ENCODE data around the gene IFNL1.

DNA sequence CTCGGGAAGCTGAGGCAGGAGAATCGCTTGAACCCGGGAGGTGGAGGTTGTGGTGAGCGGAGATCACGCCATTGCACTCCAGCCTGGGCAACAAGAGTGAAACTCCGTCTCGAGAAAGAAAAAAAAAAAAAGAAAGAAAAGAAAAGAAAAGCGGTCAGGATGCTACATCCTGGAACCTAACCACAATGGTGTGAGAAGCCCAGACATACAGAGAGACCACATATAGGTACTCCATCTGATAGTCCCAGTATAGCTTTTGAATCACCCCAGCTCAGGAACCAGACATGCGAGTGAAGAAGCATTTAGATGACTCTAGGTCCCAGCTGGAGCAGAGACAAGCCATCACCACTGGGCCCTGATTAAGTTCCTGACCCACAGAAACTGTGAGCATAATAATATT is 3.2 kb downstream of the IFNL1 start:
- TF ChIP-seq, protein P1, sequence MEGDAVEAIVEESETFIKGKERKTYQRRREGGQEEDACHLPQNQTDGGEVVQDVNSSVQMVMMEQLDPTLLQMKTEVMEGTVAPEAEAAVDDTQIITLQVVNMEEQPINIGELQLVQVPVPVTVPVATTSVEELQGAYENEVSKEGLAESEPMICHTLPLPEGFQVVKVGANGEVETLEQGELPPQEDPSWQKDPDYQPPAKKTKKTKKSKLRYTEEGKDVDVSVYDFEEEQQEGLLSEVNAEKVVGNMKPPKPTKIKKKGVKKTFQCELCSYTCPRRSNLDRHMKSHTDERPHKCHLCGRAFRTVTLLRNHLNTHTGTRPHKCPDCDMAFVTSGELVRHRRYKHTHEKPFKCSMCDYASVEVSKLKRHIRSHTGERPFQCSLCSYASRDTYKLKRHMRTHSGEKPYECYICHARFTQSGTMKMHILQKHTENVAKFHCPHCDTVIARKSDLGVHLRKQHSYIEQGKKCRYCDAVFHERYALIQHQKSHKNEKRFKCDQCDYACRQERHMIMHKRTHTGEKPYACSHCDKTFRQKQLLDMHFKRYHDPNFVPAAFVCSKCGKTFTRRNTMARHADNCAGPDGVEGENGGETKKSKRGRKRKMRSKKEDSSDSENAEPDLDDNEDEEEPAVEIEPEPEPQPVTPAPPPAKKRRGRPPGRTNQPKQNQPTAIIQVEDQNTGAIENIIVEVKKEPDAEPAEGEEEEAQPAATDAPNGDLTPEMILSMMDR (IDR thresholded peaks at IDR 0.05) = no peak
- TF ChIP-seq POLR2A (IDR thresholded peaks at IDR 0.05) (no peak), POLR2AphosphoS5 (IDR thresholded peaks at IDR 0.05; ENCODE audit: insufficient read depth in 1 of 2, low read depth in 1 of 2) (no peak)

Data from vagina (tissue), 2 donors.